Karpas-422 (cell line): ENCODE data around the gene BCL11A. TPM values are rescaled to one million over a fixed set of nuclear protein-coding genes. Genes with fewer than 3 reads are reported as not detected.

ENCODE experiments used
- DNase-seq: peaks from one replicate; pipeline ENCODE4 v3.0.0-alpha.2; 2015
- H2AFZ ChIP-seq: fragments of 200-600 bp; sonication (generic); 2 replicates; pipeline ENCODE4 v1.6.1; 2014; ENCODE audit warnings: antibody characterized with exemption, low read length, mixed read lengths
- H3K27ac ChIP-seq: fragments of 200-600 bp; sonication (generic); 2 replicates; pipeline ENCODE4 v1.5.1; 2014; ENCODE audit warnings: mild to moderate bottlenecking, low read length, moderate library complexity
- H3K27me3 ChIP-seq: fragments of 200-600 bp; sonication (generic); 2 replicates; pipeline ENCODE4 v1.6.1; 2014; ENCODE audit warnings: low read length, mixed read lengths
- H3K36me3 ChIP-seq: fragments of 200-600 bp; sonication (generic); 2 replicates; pipeline ENCODE4 v1.6.1; 2014; ENCODE audit warnings: low read length, mixed read lengths; ENCODE audit not compliant: insufficient read depth
- H3K4me1 ChIP-seq: fragments of 200-600 bp; sonication (generic); 2 replicates; pipeline ENCODE4 v1.6.1; 2014; ENCODE audit warnings: mild to moderate bottlenecking, low read length, mixed read lengths
- H3K4me2 ChIP-seq: fragments of 200-600 bp; sonication (generic); 2 replicates; pipeline ENCODE4 v1.6.1; 2014; ENCODE audit warnings: low read length, low read depth, mild to moderate bottlenecking; ENCODE audit not compliant: poor library complexity, severe bottlenecking
- H3K4me3 ChIP-seq: fragments of 200-600 bp; sonication (generic); 2 replicates; pipeline ENCODE4 v1.5.1; 2014; ENCODE audit warnings: mild to moderate bottlenecking, antibody characterized with exemption, low read length, mixed read lengths
- H3K79me2 ChIP-seq: fragments of 200-600 bp; sonication (generic); 2 replicates; pipeline ENCODE4 v1.6.1; 2014; ENCODE audit warnings: mild to moderate bottlenecking, low read length, mixed read lengths
- H3K9ac ChIP-seq: fragments of 200-600 bp; sonication (generic); 2 replicates; pipeline ENCODE4 v1.6.0; 2014; ENCODE audit warnings: low read length
- H3K9me2 ChIP-seq: fragments of 200-600 bp; sonication (generic), shearing (Covaris generic); replicated peaks from 2 replicates; pipeline ENCODE4 v1.6.0; 2014; ENCODE audit warnings: mild to moderate bottlenecking, low read length, moderate library complexity; ENCODE audit not compliant: insufficient read depth
- H3K9me3 ChIP-seq: fragments of 300-700, 200-600 bp; sonication (generic); 2 replicates; pipeline ENCODE4 v1.6.1; 2014; ENCODE audit warnings: low read length, mixed read lengths
- H4K20me1 ChIP-seq: fragments of 200-600 bp; sonication (generic); 2 replicates; pipeline ENCODE4 v1.6.1; 2014; ENCODE audit warnings: mild to moderate bottlenecking, antibody characterized with exemption, low read length, low read depth; ENCODE audit not compliant: insufficient read depth
- total RNA-seq: library from RNA; depleted of rRNA; stranded (reverse); fragments of >200 nt; shearing (Covaris generic); gene quantifications from 2 replicates; pipeline ENCODE4 v1.2.3, GENCODE V29; 2014; ENCODE audit warnings: low replicate concordance

Gene BCL11A
- total RNA-seq, 1 experiment from 2014 or later = 190 TPM

- H3K4me1 ChIP-seq = peaks cover 100% of the 10 kb centered on the region
- H3K4me2 ChIP-seq = no peak overlapping the region
- peaks cover 100% of the 10 kb centered on the region for H3K79me2 ChIP-seq
- H3K9me3 ChIP-seq = no peaks in the 10 kb centered on the region
- no peaks in the 10 kb centered on the region for H3K27me3 ChIP-seq
- no peaks in the 10 kb centered on the region for H3K36me3 ChIP-seq
- peak overlapping the region; percentile 73; the same call in 1 of the 2 replicates for H3K27ac ChIP-seq
- no peak overlapping the region for H3K4me3 ChIP-seq
- no peaks in the 10 kb centered on the region for H3K9me2 ChIP-seq
- H2AFZ ChIP-seq = no peak overlapping the region
- DNase-seq = no peak
- no peak overlapping the region for H3K9ac ChIP-seq
- H4K20me1 ChIP-seq = peaks cover 14% of the 10 kb centered on the region
Observed at GRCh38 chr2:60495041-60495625, 58.3 kb downstream of the BCL11A start.

GRCh38 chr2:60493804-60494387 lies 59.6 kb downstream of the BCL11A start:
- H3K4me3 ChIP-seq = no peak overlapping the region
- H3K27ac ChIP-seq = peak overlapping the region; percentile 78
- no peaks in the 10 kb centered on the region for H3K27me3 ChIP-seq
- H3K4me2 ChIP-seq = peak overlapping the region; percentile 12
- no peak for DNase-seq
- no peaks in the 10 kb centered on the region for H3K9me2 ChIP-seq
- H2AFZ ChIP-seq = no peak overlapping the region
- peaks cover 100% of the 10 kb centered on the region for H3K79me2 ChIP-seq
- H3K36me3 ChIP-seq = no peaks in the 10 kb centered on the region
- H4K20me1 ChIP-seq = peaks cover 11% of the 10 kb centered on the region
- no peak overlapping the region for H3K9ac ChIP-seq
- H3K9me3 ChIP-seq = no peaks in the 10 kb centered on the region
- H3K4me1 ChIP-seq = peaks cover 98% of the 10 kb centered on the region

GRCh38 chr2:60492548-60492947 lies 60.9 kb downstream of the BCL11A start:
- Histone ChIP-seq H2AFZ (no peak overlapping the region), H3K4me2 (no peak overlapping the region), H3K79me2 (peaks cover 100% of the 10 kb centered on the region), H3K27ac (peak overlapping the region; percentile 78), H3K4me3 (no peak overlapping the region), H3K4me1 (peaks cover 97% of the 10 kb centered on the region), H4K20me1 (peaks cover 11% of the 10 kb centered on the region), H3K9ac (no peak overlapping the region), H3K9me3 (no peaks in the 10 kb centered on the region), H3K27me3 (no peaks in the 10 kb centered on the region), H3K9me2 (no peaks in the 10 kb centered on the region), H3K36me3 (peaks cover 5% of the 10 kb centered on the region; the same call in 1 of the 2 replicates)
- DNase-seq = no peak

- Histone ChIP-seq H3K9ac (no peak overlapping the region), H2AFZ (no peak overlapping the region), H3K27ac (peak overlapping the region; percentile 78), H3K9me2 (no peaks in the 10 kb centered on the region), H3K27me3 (no peaks in the 10 kb centered on the region), H3K79me2 (peaks cover 100% of the 10 kb centered on the region), H3K9me3 (no peaks in the 10 kb centered on the region), H4K20me1 (peaks cover 7% of the 10 kb centered on the region), H3K4me1 (peaks cover 97% of the 10 kb centered on the region), H3K36me3 (peaks cover 11% of the 10 kb centered on the region; the same call in 1 of the 2 replicates), H3K4me2 (peak overlapping the region; percentile 12), H3K4me3 (no peak overlapping the region)
- DNase-seq = peak; percentile 71
Observed at GRCh38 chr2:60490848-60491247, 62.6 kb downstream of the BCL11A start.

- Histone ChIP-seq H3K9ac (no peak overlapping the region), H3K79me2 (peaks cover 100% of the 10 kb centered on the region), H3K4me2 (peak overlapping the region; percentile 12), H3K4me1 (peaks cover 97% of the 10 kb centered on the region), H3K4me3 (no peak overlapping the region), H3K27ac (peak overlapping the region; percentile 78), H2AFZ (no peak overlapping the region), H3K36me3 (peaks cover 11% of the 10 kb centered on the region; the same call in 1 of the 2 replicates), H4K20me1 (peaks cover 5% of the 10 kb centered on the region; the same call in 1 of the 2 replicates), H3K9me2 (no peaks in the 10 kb centered on the region), H3K27me3 (no peaks in the 10 kb centered on the region), H3K9me3 (no peaks in the 10 kb centered on the region)
- no peak for DNase-seq
Observed at GRCh38 chr2:60490441-60490840, 63.0 kb downstream of the BCL11A start.

GRCh38 chr2:60489289-60489688 lies 64.2 kb downstream of the BCL11A start:
- H3K79me2 ChIP-seq = peaks cover 100% of the 10 kb centered on the region
- peak overlapping the region; percentile 78 for H3K27ac ChIP-seq
- H3K9me3 ChIP-seq = no peaks in the 10 kb centered on the region
- no peak for DNase-seq
- no peaks in the 10 kb centered on the region for H3K27me3 ChIP-seq
- H3K4me3 ChIP-seq = no peak overlapping the region
- H3K9ac ChIP-seq = no peak overlapping the region
- peaks cover 5% of the 10 kb centered on the region; the same call in 1 of the 2 replicates for H4K20me1 ChIP-seq
- no peak overlapping the region for H3K4me2 ChIP-seq
- H2AFZ ChIP-seq = no peak overlapping the region
- H3K9me2 ChIP-seq = no peaks in the 10 kb centered on the region
- peaks cover 97% of the 10 kb centered on the region for H3K4me1 ChIP-seq
- H3K36me3 ChIP-seq = peaks cover 11% of the 10 kb centered on the region; the same call in 1 of the 2 replicates

GRCh38 chr2:60488291-60488690 lies 65.2 kb downstream of the BCL11A start:
- Histone ChIP-seq H3K27ac (peak overlapping the region; percentile 45), H3K4me1 (peaks cover 97% of the 10 kb centered on the region), H2AFZ (no peak overlapping the region), H3K4me2 (no peak overlapping the region), H3K27me3 (no peaks in the 10 kb centered on the region), H3K9me3 (no peaks in the 10 kb centered on the region), H4K20me1 (no peaks in the 10 kb centered on the region; the same call in 1 of the 2 replicates), H3K4me3 (no peak overlapping the region), H3K36me3 (peaks cover 19% of the 10 kb centered on the region; the same call in 1 of the 2 replicates), H3K9ac (no peak overlapping the region), H3K9me2 (no peaks in the 10 kb centered on the region), H3K79me2 (peaks cover 100% of the 10 kb centered on the region)
- no peak for DNase-seq

GRCh38 chr2:60487174-60487573 lies 66.3 kb downstream of the BCL11A start:
- Histone ChIP-seq H3K4me1 (peaks cover 86% of the 10 kb centered on the region), H3K36me3 (peaks cover 30% of the 10 kb centered on the region; the same call in 1 of the 2 replicates), H2AFZ (no peak overlapping the region), H3K9me3 (no peaks in the 10 kb centered on the region), H3K9ac (no peak overlapping the region), H3K27me3 (no peaks in the 10 kb centered on the region), H4K20me1 (no peaks in the 10 kb centered on the region; the same call in 1 of the 2 replicates), H3K79me2 (peaks cover 100% of the 10 kb centered on the region), H3K4me2 (peak overlapping the region; percentile 12), H3K9me2 (no peaks in the 10 kb centered on the region), H3K4me3 (no peak overlapping the region), H3K27ac (peak overlapping the region; percentile 45)
- DNase-seq = no peak
